CD14-positive monocyte (primary cell): ENCODE data around the gene ISCU. TPM values are rescaled to one million over a fixed set of nuclear protein-coding genes. Genes with fewer than 3 reads are reported as not detected.

ENCODE experiments used
- DNase-seq, 3 donors: peaks; one replicate each; pipeline ENCODE4 v3.0.0-alpha.2; 2011 to 2022
- H2AFZ ChIP-seq: 2 replicates; pipeline ENCODE4 v1.6.0; 2012; ENCODE audit warnings: mild to moderate bottlenecking, low read depth, low read length, inconsistent platforms; ENCODE audit not compliant: insufficient read depth, poor library complexity, severe bottlenecking
- H3K27ac ChIP-seq, 2 donors: 1 replicate in 1 of 2; 2 replicates in 1 of 2; pipeline ENCODE4 v1.5.1; 2012 to 2013; ENCODE audit warnings: low read length in 2 of 2, control low read depth in 1 of 2, inconsistent platforms in 1 of 2, low read depth in 1 of 2, mild to moderate bottlenecking in 1 of 2
- H3K27me3 ChIP-seq, 2 donors: one replicate each; pipeline versions ENCODE4 v1.6.0 to v1.6.1; 2011 to 2013; ENCODE audit warnings: low read length in 2 of 2; ENCODE audit not compliant: control insufficient read depth in 2 of 2, insufficient read depth in 2 of 2
- H3K36me3 ChIP-seq, 2 donors: replicated peaks in 1 of 2; 1 replicate in 1 of 2; 2 replicates in 1 of 2; pipeline versions ENCODE4 v1.5.1 to v1.6.1; 2012 to 2013; ENCODE audit warnings: low read length in 2 of 2, control low read depth in 1 of 2, inconsistent platforms in 1 of 2, mild to moderate bottlenecking in 1 of 2; ENCODE audit not compliant: insufficient read depth in 2 of 2, control insufficient read depth in 1 of 2
- H3K4me1 ChIP-seq, 2 donors: 1 replicate in 1 of 2; 2 replicates in 1 of 2; pipeline versions ENCODE4 v1.5.1 to v1.6.1; 2012 to 2013; ENCODE audit warnings: low read length in 2 of 2, control low read depth in 1 of 2, inconsistent platforms in 1 of 2, mild to moderate bottlenecking in 1 of 2, moderate library complexity in 1 of 2; ENCODE audit not compliant: insufficient read depth in 2 of 2, control insufficient read depth in 1 of 2
- H3K4me2 ChIP-seq: replicated peaks from 2 replicates; pipeline ENCODE3; 2012; ENCODE audit warnings: low read length, moderate library complexity, mild to moderate bottlenecking; ENCODE audit not compliant: poor library complexity, severe bottlenecking; ENCODE audit errors: extremely low read depth
- H3K4me3 ChIP-seq, 3 experiments: fragments of 200-600 bp in 1 of 3; sonication (generic) in 1 of 3; replicated peaks in 1 of 3; 1 replicate in 2 of 3; 2 replicates in 1 of 3; pipeline ENCODE4 v1.5.1; 2011 to 2013; ENCODE audit warnings: low read length in 3 of 3, mild to moderate bottlenecking in 3 of 3, control low read depth in 2 of 3, low read depth in 2 of 3, inconsistent platforms in 1 of 3, moderate library complexity in 1 of 3
- H3K79me2 ChIP-seq: 2 replicates; pipeline ENCODE4 v1.6.0; 2012; ENCODE audit warnings: mild to moderate bottlenecking, control low read depth, inconsistent platforms, low read length, moderate library complexity; ENCODE audit not compliant: insufficient read depth
- H3K9ac ChIP-seq: 2 replicates; pipeline ENCODE4 v1.6.0; 2017; ENCODE audit warnings: low read length, mild to moderate bottlenecking; ENCODE audit not compliant: insufficient read depth, poor library complexity, severe bottlenecking
- H3K9me3 ChIP-seq, 2 donors: replicated peaks in 1 of 2; 1 replicate in 1 of 2; 2 replicates in 1 of 2; pipeline versions ENCODE4 v1.5.1 to v1.6.1; 2012 to 2013; ENCODE audit warnings: low read length in 2 of 2, control low read depth in 1 of 2; ENCODE audit not compliant: control insufficient read depth in 1 of 2, insufficient read depth in 1 of 2
- H4K20me1 ChIP-seq: 2 replicates; pipeline ENCODE4 v1.6.0; 2012; ENCODE audit warnings: mild to moderate bottlenecking, low read length, control low read depth, moderate library complexity; ENCODE audit not compliant: insufficient read depth
- H3K27ac Mint-ChIP-seq, 7 donors: one replicate each; pipeline ENCODE4 v1.8.0; 2020; ENCODE audit warnings: mild to moderate bottlenecking in 7 of 7, mixed read lengths in 7 of 7, moderate library complexity in 6 of 7, inconsistent platforms in 2 of 7
- H3K27me3 Mint-ChIP-seq, 3 donors: one replicate each; pipeline ENCODE4 v1.8.0; 2021 to 2022; ENCODE audit warnings: low read depth in 3 of 3, mild to moderate bottlenecking in 3 of 3, mixed read lengths in 3 of 3, moderate library complexity in 3 of 3, inconsistent platforms in 1 of 3
- H3K36me3 Mint-ChIP-seq, 2 donors: one replicate each; pipeline ENCODE4 v1.8.0; 2020; ENCODE audit warnings: mixed read lengths in 2 of 2, inconsistent platforms in 1 of 2, mild to moderate bottlenecking in 1 of 2
- H3K4me1 Mint-ChIP-seq: one replicate; pipeline ENCODE4 v1.8.0; 2020; ENCODE audit warnings: mild to moderate bottlenecking, mixed read lengths
- H3K4me3 Mint-ChIP-seq, 2 donors: one replicate each; pipeline ENCODE4 v1.8.0; 2020; ENCODE audit warnings: mild to moderate bottlenecking in 2 of 2, mixed read lengths in 2 of 2, moderate library complexity in 1 of 2
- H3K9me3 Mint-ChIP-seq, 7 donors: one replicate each; pipeline ENCODE4 v1.8.0; 2020 to 2022; ENCODE audit warnings: mixed read lengths in 7 of 7, mild to moderate bottlenecking in 6 of 7, moderate library complexity in 6 of 7, inconsistent platforms in 2 of 7
- WGBS: methylation state at CpG from one replicate; pipeline ENCODE4 v1.1.5; 2013; ENCODE audit warnings: missing lambda C conversion rate; ENCODE audit not compliant: insufficient coverage; 5-methylcytosine and 5-hydroxymethylcytosine counted together
- intact Hi-C, 2 donors: fragments of 100-400 bp; cut with micrococcal nuclease; formaldehyde crosslinking; loops; one replicate each; pipeline versions ENCODE4 v1.15.0 to v1.15.1; 2023
- polyA plus RNA-seq, 3 donors: library from polyadenylated mRNA; depleted of rRNA in 1 of 3; unstranded in 2 of 3; stranded (reverse) in 1 of 3; fragments of 300-500 nt in 2 of 3; fragments of >200 nt in 1 of 3; fragmentation: Illumina TruSeq in 2 of 3; gene quantifications; 1 replicate in 2 of 3; 2 replicates in 1 of 3; pipeline ENCODE4 v1.2.3, GENCODE V29; 2012 to 2021
- TF ChIP-seq, protein P1 (sequence below): fragments of 200-600 bp; IDR thresholded peaks from one replicate; pipeline ENCODE4 v1.8.0; 2022; ENCODE audit warnings: antibody characterized with exemption, mild to moderate bottlenecking

Gene ISCU
- polyA plus RNA-seq, 3 donors: 90.9 to 114 (median 111) TPM

DNA sequence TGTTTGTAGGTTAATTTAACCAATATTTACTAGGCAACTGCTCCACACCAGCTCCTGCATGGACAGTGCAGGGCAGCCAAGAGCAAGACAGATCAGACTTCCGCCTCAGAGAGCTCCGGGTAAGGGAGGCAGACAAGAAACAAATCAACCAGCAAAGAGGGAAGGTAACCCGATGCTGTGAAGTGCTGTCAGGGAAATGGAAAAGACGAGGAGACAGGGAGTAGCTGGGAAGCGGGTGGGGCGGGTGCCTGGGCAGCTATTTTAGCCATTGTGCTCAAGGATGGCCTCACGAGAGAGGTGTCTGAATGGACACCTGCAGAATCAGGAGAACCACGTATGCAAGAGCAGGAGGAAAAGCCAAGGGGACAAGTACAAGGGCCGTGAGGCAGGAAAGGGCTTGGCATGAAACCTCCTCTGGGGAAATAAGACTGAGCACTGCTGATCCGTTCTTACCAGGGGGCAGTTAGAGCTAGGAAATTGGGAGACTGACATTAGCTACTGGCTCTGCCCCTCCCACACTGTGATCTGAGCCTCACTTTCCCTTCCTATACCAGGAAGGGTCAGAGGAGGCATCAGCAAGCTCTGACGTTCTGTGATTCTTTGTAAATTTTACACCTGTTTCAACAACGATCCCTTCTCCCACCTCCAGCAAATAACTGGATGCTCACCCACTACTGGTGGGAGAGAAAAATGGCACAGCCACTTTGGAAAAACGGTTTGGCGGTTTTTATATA is 42.0 kb downstream of the ISCU start:
- no peak for DNase-seq
- no peaks in the 10 kb centered on the region for H3K4me1 ChIP-seq
- no peak overlapping the region for H2AFZ ChIP-seq
- H3K9me3 ChIP-seq: no peaks in the 10 kb centered on the region
- no peak overlapping the region for H3K4me2 ChIP-seq
- peaks cover 0 to 3% (median 0%) of the 10 kb centered on the region in 7 donors for H3K9me3 Mint-ChIP-seq
- intact Hi-C loops: no loop called here
- H3K27ac Mint-ChIP-seq: peak overlapping the region in 4 of 7 donors; percentile 20 to 51 (median 44)
- no peak overlapping the region for H3K9ac ChIP-seq
- H3K27me3 ChIP-seq: no peaks in the 10 kb centered on the region
- no peaks in the 10 kb centered on the region for H3K36me3 Mint-ChIP-seq
- H3K79me2 ChIP-seq: no peaks in the 10 kb centered on the region
- peaks cover 8 to 13% (median 9%) of the 10 kb centered on the region in 3 donors for H3K27me3 Mint-ChIP-seq
- TF ChIP-seq, protein P1, sequence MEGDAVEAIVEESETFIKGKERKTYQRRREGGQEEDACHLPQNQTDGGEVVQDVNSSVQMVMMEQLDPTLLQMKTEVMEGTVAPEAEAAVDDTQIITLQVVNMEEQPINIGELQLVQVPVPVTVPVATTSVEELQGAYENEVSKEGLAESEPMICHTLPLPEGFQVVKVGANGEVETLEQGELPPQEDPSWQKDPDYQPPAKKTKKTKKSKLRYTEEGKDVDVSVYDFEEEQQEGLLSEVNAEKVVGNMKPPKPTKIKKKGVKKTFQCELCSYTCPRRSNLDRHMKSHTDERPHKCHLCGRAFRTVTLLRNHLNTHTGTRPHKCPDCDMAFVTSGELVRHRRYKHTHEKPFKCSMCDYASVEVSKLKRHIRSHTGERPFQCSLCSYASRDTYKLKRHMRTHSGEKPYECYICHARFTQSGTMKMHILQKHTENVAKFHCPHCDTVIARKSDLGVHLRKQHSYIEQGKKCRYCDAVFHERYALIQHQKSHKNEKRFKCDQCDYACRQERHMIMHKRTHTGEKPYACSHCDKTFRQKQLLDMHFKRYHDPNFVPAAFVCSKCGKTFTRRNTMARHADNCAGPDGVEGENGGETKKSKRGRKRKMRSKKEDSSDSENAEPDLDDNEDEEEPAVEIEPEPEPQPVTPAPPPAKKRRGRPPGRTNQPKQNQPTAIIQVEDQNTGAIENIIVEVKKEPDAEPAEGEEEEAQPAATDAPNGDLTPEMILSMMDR: no peak
- WGBS: 80% methylated on average over 9 of the region's 14 CpGs
- H3K4me3 ChIP-seq: no peak overlapping the region
- H3K4me3 Mint-ChIP-seq: no peak overlapping the region
- no peaks in the 10 kb centered on the region for H4K20me1 ChIP-seq
- no peaks in the 10 kb centered on the region for H3K36me3 ChIP-seq
- no peak overlapping the region for H3K27ac ChIP-seq
- no peaks in the 10 kb centered on the region for H3K4me1 Mint-ChIP-seq

GRCh38 chr12:108605000-108605689 is 42.7 kb downstream of the ISCU start:
- Mint-ChIP-seq H3K27ac (peak overlapping the region in 1 of 7 donors; percentile 13), H3K4me3 (no peak overlapping the region), H3K27me3 (peaks cover 11 to 16% (median 15%) of the 10 kb centered on the region in 3 donors), H3K4me1 (no peaks in the 10 kb centered on the region), H3K9me3 (peaks cover 0 to 3% (median 0%) of the 10 kb centered on the region in 7 donors), H3K36me3 (no peaks in the 10 kb centered on the region)
- no peak overlapping the region for H2AFZ ChIP-seq
- TF ChIP-seq, protein P1: no peak
- no peaks in the 10 kb centered on the region for H3K79me2 ChIP-seq
- H3K27ac ChIP-seq: no peak overlapping the region
- no peaks in the 10 kb centered on the region for H3K9me3 ChIP-seq
- no peak overlapping the region for H3K4me3 ChIP-seq
- H3K4me2 ChIP-seq: no peak overlapping the region
- H4K20me1 ChIP-seq: no peaks in the 10 kb centered on the region
- intact Hi-C loops: no loop called here
- DNase-seq: peak in 1 of 3 donors; percentile 33
- H3K4me1 ChIP-seq: no peaks in the 10 kb centered on the region
- H3K9ac ChIP-seq: no peak overlapping the region
- WGBS: 88% methylated on average over 1 of the region's 3 CpGs
- no peaks in the 10 kb centered on the region for H3K36me3 ChIP-seq
- peaks cover 0 to 5% of the 10 kb centered on the region in 2 donors for H3K27me3 ChIP-seq
